ENCODE results near the gene LYZL6. TPM values are rescaled to one million over a fixed set of nuclear protein-coding genes. Genes with fewer than 3 reads are reported as not detected.

Gene LYZL6
- total RNA-seq, 1 donor from 2014 or later: not detected

DNA sequence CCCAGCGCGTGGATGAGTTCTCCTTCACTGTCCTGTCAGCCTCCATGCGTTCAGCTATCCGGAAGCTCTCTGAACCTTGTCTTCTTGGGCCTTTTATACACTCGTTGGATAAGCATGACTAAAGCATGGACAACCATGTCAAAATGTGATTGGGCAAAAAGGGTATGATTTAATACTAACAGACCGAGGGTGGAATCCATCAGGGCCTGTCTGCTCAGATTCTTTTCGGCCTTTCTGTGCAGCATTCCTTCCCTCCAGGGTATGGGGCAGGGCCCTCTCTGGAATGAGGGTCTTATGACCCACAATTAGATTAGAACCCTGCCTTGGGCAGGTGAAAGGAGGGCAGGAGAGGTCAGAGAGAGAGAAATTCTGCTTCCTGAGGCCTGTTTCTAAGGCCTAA lies 49.3 kb downstream of the LYZL6 start:
- Mint-ChIP-seq H3K4me1 (ENCODE audit: low read depth) (peaks cover 8% of the 10 kb centered on the region), H3K9me3 (ENCODE audit: low read depth) (no peaks in the 10 kb centered on the region), H3K36me3 (ENCODE audit: insufficient read depth) (no peaks in the 10 kb centered on the region), H3K4me3 (ENCODE audit: low read depth) (no peak overlapping the region), H3K27ac (no peak overlapping the region), H3K27me3 (peaks cover 2% of the 10 kb centered on the region)
- no peak for DNase-seq (ENCODE audit: low spot score, unreplicated experiment)
- TF ChIP-seq, protein P1, sequence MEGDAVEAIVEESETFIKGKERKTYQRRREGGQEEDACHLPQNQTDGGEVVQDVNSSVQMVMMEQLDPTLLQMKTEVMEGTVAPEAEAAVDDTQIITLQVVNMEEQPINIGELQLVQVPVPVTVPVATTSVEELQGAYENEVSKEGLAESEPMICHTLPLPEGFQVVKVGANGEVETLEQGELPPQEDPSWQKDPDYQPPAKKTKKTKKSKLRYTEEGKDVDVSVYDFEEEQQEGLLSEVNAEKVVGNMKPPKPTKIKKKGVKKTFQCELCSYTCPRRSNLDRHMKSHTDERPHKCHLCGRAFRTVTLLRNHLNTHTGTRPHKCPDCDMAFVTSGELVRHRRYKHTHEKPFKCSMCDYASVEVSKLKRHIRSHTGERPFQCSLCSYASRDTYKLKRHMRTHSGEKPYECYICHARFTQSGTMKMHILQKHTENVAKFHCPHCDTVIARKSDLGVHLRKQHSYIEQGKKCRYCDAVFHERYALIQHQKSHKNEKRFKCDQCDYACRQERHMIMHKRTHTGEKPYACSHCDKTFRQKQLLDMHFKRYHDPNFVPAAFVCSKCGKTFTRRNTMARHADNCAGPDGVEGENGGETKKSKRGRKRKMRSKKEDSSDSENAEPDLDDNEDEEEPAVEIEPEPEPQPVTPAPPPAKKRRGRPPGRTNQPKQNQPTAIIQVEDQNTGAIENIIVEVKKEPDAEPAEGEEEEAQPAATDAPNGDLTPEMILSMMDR (IDR thresholded peaks at IDR 0.05; ENCODE audit: unreplicated experiment): no peak

GRCh38 chr17:35893751-35894150 lies 49.8 kb downstream of the LYZL6 start:
- no peak overlapping the region for H3K27ac Mint-ChIP-seq
- H3K4me3 Mint-ChIP-seq (ENCODE audit: low read depth): no peak overlapping the region
- H3K9me3 Mint-ChIP-seq (ENCODE audit: low read depth): no peaks in the 10 kb centered on the region
- peaks cover 2% of the 10 kb centered on the region for H3K27me3 Mint-ChIP-seq
- peaks cover 8% of the 10 kb centered on the region for H3K4me1 Mint-ChIP-seq (ENCODE audit: low read depth)
- no peaks in the 10 kb centered on the region for H3K36me3 Mint-ChIP-seq (ENCODE audit: insufficient read depth)
- TF ChIP-seq, protein P1 (IDR thresholded peaks at IDR 0.05; ENCODE audit: unreplicated experiment): no peak
- no peak for DNase-seq (ENCODE audit: low spot score, unreplicated experiment)

DNA sequence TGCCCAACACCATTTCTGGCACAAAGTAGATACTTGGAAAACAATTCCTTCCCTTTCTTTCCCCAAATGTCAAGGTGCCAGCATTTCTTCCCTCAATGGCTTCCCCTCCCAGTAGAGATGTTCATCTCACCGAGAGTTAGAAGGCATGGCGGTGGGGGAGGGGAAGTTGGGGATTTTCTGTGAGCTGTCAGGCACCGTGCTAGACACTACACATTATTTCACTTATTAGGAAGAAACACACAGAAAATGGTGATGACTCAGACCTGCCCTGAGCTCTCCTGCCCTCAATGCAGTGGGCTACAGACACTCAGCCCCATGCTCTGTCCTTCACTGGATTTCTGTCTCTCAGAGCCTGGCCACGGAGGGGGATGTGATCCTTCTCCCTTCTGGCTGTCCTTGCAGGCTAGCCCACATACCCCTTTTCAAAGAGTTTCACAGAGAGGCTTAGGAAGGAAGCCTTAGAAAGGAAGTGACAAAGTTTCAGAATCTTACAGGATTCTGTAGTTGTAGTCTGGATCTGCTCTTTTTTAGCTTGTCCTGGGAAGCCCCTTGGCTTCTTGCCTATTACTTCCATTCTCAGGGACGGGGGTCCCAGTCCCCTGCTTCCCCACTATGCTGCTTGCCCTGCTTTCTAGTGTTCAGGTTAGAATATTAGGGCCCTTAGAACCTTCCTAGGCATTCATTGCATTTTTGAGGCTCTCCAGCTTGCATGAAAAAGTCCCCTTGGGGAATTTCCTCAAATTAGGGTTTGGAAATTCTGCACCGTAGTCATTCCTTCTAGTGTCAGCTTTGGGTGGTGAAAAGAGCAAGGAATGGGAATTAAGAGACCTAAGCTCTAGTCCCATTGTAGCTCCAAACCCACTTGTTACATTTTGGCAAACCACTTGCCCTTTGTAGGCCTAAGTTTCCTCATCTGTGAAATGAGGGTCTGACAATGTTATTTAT lies 51.1 kb downstream of the LYZL6 start:
- no peaks in the 10 kb centered on the region for H3K27me3 Mint-ChIP-seq
- H3K36me3 Mint-ChIP-seq (ENCODE audit: insufficient read depth): no peaks in the 10 kb centered on the region
- no peak overlapping the region for H3K4me3 Mint-ChIP-seq (ENCODE audit: low read depth)
- TF ChIP-seq, protein P1 (IDR thresholded peaks at IDR 0.05; ENCODE audit: unreplicated experiment): no peak
- H3K4me1 Mint-ChIP-seq (ENCODE audit: low read depth): peaks cover 8% of the 10 kb centered on the region
- no peaks in the 10 kb centered on the region for H3K9me3 Mint-ChIP-seq (ENCODE audit: low read depth)
- no peak overlapping the region for H3K27ac Mint-ChIP-seq
- DNase-seq (ENCODE audit: low spot score, unreplicated experiment): no peak

DNA sequence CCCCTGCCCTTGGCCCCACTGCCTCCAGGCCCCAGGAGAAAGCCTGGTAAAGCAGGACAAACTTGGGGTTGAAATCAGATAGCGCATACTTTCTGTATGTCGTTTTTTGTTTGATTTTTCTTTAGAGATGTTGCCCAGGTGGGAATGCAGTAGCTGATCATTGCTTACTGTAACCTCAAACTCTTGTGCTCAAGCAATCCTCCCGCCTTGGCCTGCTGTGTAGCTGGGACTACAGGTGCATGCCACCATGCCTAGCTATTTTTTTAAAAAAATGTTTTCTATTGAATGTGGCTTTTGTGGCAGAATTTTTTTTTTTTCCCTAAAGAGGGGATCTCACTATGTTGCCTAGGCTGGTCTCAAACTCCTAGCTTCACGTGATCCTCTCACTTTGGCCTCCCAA lies 52.2 kb downstream of the LYZL6 start:
- Mint-ChIP-seq H3K36me3 (ENCODE audit: insufficient read depth) (no peaks in the 10 kb centered on the region), H3K4me1 (ENCODE audit: low read depth) (peaks cover 8% of the 10 kb centered on the region), H3K4me3 (ENCODE audit: low read depth) (no peak overlapping the region), H3K27me3 (no peaks in the 10 kb centered on the region), H3K9me3 (ENCODE audit: low read depth) (no peaks in the 10 kb centered on the region), H3K27ac (no peak overlapping the region)
- DNase-seq (ENCODE audit: low spot score, unreplicated experiment): no peak
- TF ChIP-seq, protein P1 (IDR thresholded peaks at IDR 0.05; ENCODE audit: unreplicated experiment): no peak

- TF ChIP-seq, protein P1 (IDR thresholded peaks at IDR 0.05; ENCODE audit: unreplicated experiment): no peak
- Mint-ChIP-seq H3K9me3 (ENCODE audit: low read depth) (no peaks in the 10 kb centered on the region), H3K27me3 (no peaks in the 10 kb centered on the region), H3K27ac (no peak overlapping the region), H3K4me3 (ENCODE audit: low read depth) (no peak overlapping the region), H3K4me1 (ENCODE audit: low read depth) (peaks cover 8% of the 10 kb centered on the region), H3K36me3 (ENCODE audit: insufficient read depth) (no peaks in the 10 kb centered on the region)
- no peak for DNase-seq (ENCODE audit: low spot score, unreplicated experiment)
These were observed 52.7 kb downstream of the LYZL6 start for GRCh38 chr17:35890774-35891155.

Measured in progenitor cell of endocrine pancreas (in vitro differentiated cells).